ENCODE results near the gene MTRF1L. TPM values are rescaled to one million over a fixed set of nuclear protein-coding genes. Genes with fewer than 3 reads are reported as not detected.

Gene MTRF1L
- total and polyA plus RNA-seq, 2 donors (not counting 1 experiment from before 2014, with no cell fraction given) = 15.7 to 17.8 TPM

GRCh38 chr6:152957796-152958195, 44.7 kb downstream of the MTRF1L start:
- TF ChIP-seq EZH2 (IDR thresholded peaks at IDR 0.05; ENCODE audit: low read length, missing control alignments) = no peak
- TF ChIP-seq CTCF (conservative IDR thresholded peaks at IDR 0.05 in 1 of 2, IDR thresholded peaks at IDR 0.05 in 1 of 2; ENCODE audit: low read depth in 1 of 2, low read length in 2 of 2) = no peak
- Histone ChIP-seq H3K4me3 (replicated peaks in 1 of 4; ENCODE audit: control extremely low read depth in 1 of 4, insufficient read depth in 1 of 4, low read depth in 3 of 4, low read length in 4 of 4) (no peak overlapping the region), H3K9ac (ENCODE audit: insufficient read depth, low read length) (no peak overlapping the region)

GRCh38 chr6:152954443-152954842, 48.1 kb downstream of the MTRF1L start:
- H3K4me3 ChIP-seq (replicated peaks in 1 of 4; ENCODE audit: control extremely low read depth in 1 of 4, insufficient read depth in 1 of 4, low read depth in 3 of 4, low read length in 4 of 4) = no peak overlapping the region
- no peak overlapping the region for H3K4me2 ChIP-seq (ENCODE audit: extremely low read depth, insufficient read depth, low read length)
- no peaks in the 10 kb centered on the region for H3K4me1 ChIP-seq (ENCODE audit: control insufficient read depth, extremely low read depth, insufficient read depth, low read length)
- no peaks in the 10 kb centered on the region for H3K79me2 ChIP-seq (ENCODE audit: control insufficient read depth, insufficient read depth, low read length)
- no peaks in the 10 kb centered on the region for H4K20me1 ChIP-seq (ENCODE audit: control insufficient read depth, extremely low read depth, insufficient read depth, low read length)
- no peak overlapping the region for H3K27ac ChIP-seq (ENCODE audit: insufficient read depth, low read length)
- H3K27me3 ChIP-seq (ENCODE audit: control insufficient read depth, insufficient read depth, low read length) = no peaks in the 10 kb centered on the region
- no peaks in the 10 kb centered on the region for H3K36me3 ChIP-seq (ENCODE audit: control insufficient read depth, insufficient read depth, low read length)
- no peak overlapping the region for H3K9ac ChIP-seq (ENCODE audit: insufficient read depth, low read length)
- no peak overlapping the region for H2AFZ ChIP-seq (ENCODE audit: low read length)
- no peaks in the 10 kb centered on the region for H3K9me3 ChIP-seq (ENCODE audit: control insufficient read depth, insufficient read depth, low read depth, low read length)
- TF ChIP-seq CTCF (conservative IDR thresholded peaks at IDR 0.05 in 1 of 2, IDR thresholded peaks at IDR 0.05 in 1 of 2; ENCODE audit: low read depth in 1 of 2, low read length in 2 of 2) (no peak), EZH2 (IDR thresholded peaks at IDR 0.05; ENCODE audit: low read length, missing control alignments) (no peak)
- DNase-seq (ENCODE audit: low read depth in 2 of 2) = no peak

More at GRCh38 chr6:152957796-152958195, 44.7 kb downstream of the MTRF1L start:
- no peak for DNase-seq (ENCODE audit: low read depth in 2 of 2)
- H3K36me3 ChIP-seq (ENCODE audit: control insufficient read depth, insufficient read depth, low read length) = no peaks in the 10 kb centered on the region
- no peak overlapping the region for H3K4me2 ChIP-seq (ENCODE audit: extremely low read depth, insufficient read depth, low read length)
- H4K20me1 ChIP-seq (ENCODE audit: control insufficient read depth, extremely low read depth, insufficient read depth, low read length) = no peaks in the 10 kb centered on the region
- H2AFZ ChIP-seq (ENCODE audit: low read length) = no peak overlapping the region
- H3K4me1 ChIP-seq (ENCODE audit: control insufficient read depth, extremely low read depth, insufficient read depth, low read length) = no peaks in the 10 kb centered on the region
- H3K27ac ChIP-seq (ENCODE audit: insufficient read depth, low read length) = no peak overlapping the region
- no peaks in the 10 kb centered on the region for H3K27me3 ChIP-seq (ENCODE audit: control insufficient read depth, insufficient read depth, low read length)
- no peaks in the 10 kb centered on the region for H3K79me2 ChIP-seq (ENCODE audit: control insufficient read depth, insufficient read depth, low read length)
- no peaks in the 10 kb centered on the region for H3K9me3 ChIP-seq (ENCODE audit: control insufficient read depth, insufficient read depth, low read depth, low read length)

GRCh38 chr6:152952866-152953509, 49.5 kb downstream of the MTRF1L start:
- H3K79me2 ChIP-seq (ENCODE audit: control insufficient read depth, insufficient read depth, low read length) = no peaks in the 10 kb centered on the region
- H3K4me2 ChIP-seq (ENCODE audit: extremely low read depth, insufficient read depth, low read length) = no peak overlapping the region
- H3K27ac ChIP-seq (ENCODE audit: insufficient read depth, low read length) = no peak overlapping the region
- H3K9ac ChIP-seq (ENCODE audit: insufficient read depth, low read length) = no peak overlapping the region
- no peak overlapping the region for H2AFZ ChIP-seq (ENCODE audit: low read length)
- H3K4me3 ChIP-seq (replicated peaks in 1 of 4; ENCODE audit: control extremely low read depth in 1 of 4, insufficient read depth in 1 of 4, low read depth in 3 of 4, low read length in 4 of 4) = no peak overlapping the region
- H3K4me1 ChIP-seq (ENCODE audit: control insufficient read depth, extremely low read depth, insufficient read depth, low read length) = no peaks in the 10 kb centered on the region
- no peaks in the 10 kb centered on the region for H4K20me1 ChIP-seq (ENCODE audit: control insufficient read depth, extremely low read depth, insufficient read depth, low read length)
- H3K36me3 ChIP-seq (ENCODE audit: control insufficient read depth, insufficient read depth, low read length) = no peaks in the 10 kb centered on the region
- TF ChIP-seq EZH2 (IDR thresholded peaks at IDR 0.05; ENCODE audit: low read length, missing control alignments) (no peak), CTCF (conservative IDR thresholded peaks at IDR 0.05 in 1 of 2, IDR thresholded peaks at IDR 0.05 in 1 of 2; ENCODE audit: low read depth in 1 of 2, low read length in 2 of 2) (peak; percentile 40 to 74)
- peak; percentile 35 to 68 for DNase-seq (ENCODE audit: low read depth in 2 of 2)
- no peaks in the 10 kb centered on the region for H3K27me3 ChIP-seq (ENCODE audit: control insufficient read depth, insufficient read depth, low read length)
- H3K9me3 ChIP-seq (ENCODE audit: control insufficient read depth, insufficient read depth, low read depth, low read length) = no peaks in the 10 kb centered on the region
